Adrenal gland (tissue), 12 donors: Measurements from ENCODE around the gene PDS5B. TPM values are rescaled to one million over a fixed set of nuclear protein-coding genes. Genes with fewer than 3 reads are reported as not detected.
A peak's percentile ranks its signal among the peaks of the same experiment; 100 is the strongest.

ENCODE experiments used
- DNase-seq, 7 donors: peaks; one replicate each; pipeline ENCODE4 v3.0.0-alpha.2; 2019 to 2020
- H3K27ac ChIP-seq, 5 donors: fragments of 200-600 bp; sonication (generic) in 4 of 5; 1 replicate in 3 of 5; 2 replicates in 2 of 5; pipeline versions ENCODE4 v1.5.1 to v1.8.0; 2016 to 2020; ENCODE audit warnings: mild to moderate bottlenecking in 1 of 5
- H3K27me3 ChIP-seq: fragments of 200-600 bp; 2 replicates; pipeline ENCODE4 v1.8.0; 2021
- H3K36me3 ChIP-seq, 2 donors: fragments of 200-600 bp; replicated peaks in 1 of 2; 1 replicate in 1 of 2; 2 replicates in 1 of 2; pipeline versions ENCODE4 v1.5.1 to v1.8.0; 2018 to 2022
- H3K4me1 ChIP-seq, 2 donors: fragments of 200-600 bp; replicated peaks in 1 of 2; 1 replicate in 1 of 2; 2 replicates in 1 of 2; pipeline versions ENCODE4 v1.5.1 to v1.8.0; 2018 to 2021
- H3K4me3 ChIP-seq, 4 donors: fragments of 200-600 bp; sonication (generic) in 3 of 4; one replicate each; pipeline ENCODE4 v1.5.1; 2016 to 2018
- H3K9me3 ChIP-seq, 3 donors: fragments of 200-600 bp; sonication (generic) in 1 of 3; replicated peaks in 1 of 3; 1 replicate in 2 of 3; 2 replicates in 1 of 3; pipeline versions ENCODE4 v1.5.1 to v1.8.0; 2016 to 2021
- CTCF ChIP-seq, 6 experiments: fragments of 450-650 bp in 4 of 6; fragments of 200-600 bp in 2 of 6; sonication (generic) in 1 of 6; IDR thresholded peaks; 1 replicate in 5 of 6; 2 replicates in 1 of 6; pipeline versions ENCODE4 v1.5.1 to v1.8.0; 2016 to 2021; ENCODE audit warnings: antibody characterized with exemption in 6 of 6, mild to moderate bottlenecking in 2 of 6, moderate library complexity in 1 of 6
- POLR2A ChIP-seq, 2 donors: fragments of 450-650 bp; IDR thresholded peaks; one replicate each; pipeline ENCODE4 v1.6.1; 2017; ENCODE audit warnings: antibody characterized with exemption in 2 of 2, mild to moderate bottlenecking in 2 of 2, moderate library complexity in 1 of 2
- WGBS, 4 donors: extraction: QIAGEN DNeasy Blood & Tissue Kit in 2 of 4; methylation state at CpG; one replicate each; pipeline versions ENCODE4 v1.1.5 to v1.1.7; 2013 to 2017; 5-methylcytosine and 5-hydroxymethylcytosine counted together
- intact Hi-C, 2 donors: fragments of 100-400 bp; cut with DNase I; formaldehyde crosslinking; loops; one replicate each; pipeline versions ENCODE4 v1.14.1 to v1.15.0; 2022 to 2023
- polyA plus RNA-seq, 3 donors: library from polyadenylated mRNA; stranded (reverse); fragments of 200-250 nt in 2 of 3; fragments of 350-450 nt in 1 of 3; fragmentation: Illumina TruSeq in 1 of 3; extraction: RNeasy Lipid Tissue Mini Kit (QIAGEN cat#74804) in 1 of 3; gene quantifications; one replicate each; pipeline ENCODE4 v1.2.3, GENCODE V29; 2013 to 2014
- total RNA-seq, 9 donors: library from RNA; depleted of rRNA in 4 of 9; stranded (reverse); fragments of >200 nt in 4 of 9; fragments of 120-200 nt in 1 of 9; fragmentation: NEBNext Ultra II Directional in 1 of 9; extraction: Animal tissue kit (Norgen Biotek cat#: 25700) in 1 of 9; gene quantifications; one replicate each; pipeline versions ENCODE4 v1.1.0 to v1.2.4, GENCODE V29; 2013 to 2023
- donor health status: healthy with polysubstance abuse.
- donor health status: Bipolar disorder and iron deficiency.
- donor health status: DM: yes; HTN: yes; CAD: no.
- donor health status: DM: no; HTN: no; CAD: no.
- donor health status: DM: no; HTN: no; CAD: no.
- donor health status: DM: yes; HTN: yes; CAD: no.

Gene PDS5B
- total and polyA plus RNA-seq, 12 donors, result 3.9 to 59.4 (median 30.2) TPM

GRCh38 chr13:32577032-32577431 lies 9.2 kb upstream of the PDS5B start:
- H3K27me3 ChIP-seq, result no peaks in the 10 kb centered on the region
- H3K4me3 ChIP-seq, result no peak overlapping the region
- intact Hi-C loops, result no loop called here
- H3K27ac ChIP-seq, result no peak overlapping the region
- H3K4me1 ChIP-seq, result no peaks in the 10 kb centered on the region
- WGBS, 4 donors, result 93 to 97% (median 95%) methylated on average over 3 of the region's 3 CpGs
- TF ChIP-seq CTCF (IDR thresholded peaks at IDR 0.05), result no peak
- no peak for DNase-seq
- no peaks in the 10 kb centered on the region for H3K36me3 ChIP-seq
- no peaks in the 10 kb centered on the region for H3K9me3 ChIP-seq

DNA sequence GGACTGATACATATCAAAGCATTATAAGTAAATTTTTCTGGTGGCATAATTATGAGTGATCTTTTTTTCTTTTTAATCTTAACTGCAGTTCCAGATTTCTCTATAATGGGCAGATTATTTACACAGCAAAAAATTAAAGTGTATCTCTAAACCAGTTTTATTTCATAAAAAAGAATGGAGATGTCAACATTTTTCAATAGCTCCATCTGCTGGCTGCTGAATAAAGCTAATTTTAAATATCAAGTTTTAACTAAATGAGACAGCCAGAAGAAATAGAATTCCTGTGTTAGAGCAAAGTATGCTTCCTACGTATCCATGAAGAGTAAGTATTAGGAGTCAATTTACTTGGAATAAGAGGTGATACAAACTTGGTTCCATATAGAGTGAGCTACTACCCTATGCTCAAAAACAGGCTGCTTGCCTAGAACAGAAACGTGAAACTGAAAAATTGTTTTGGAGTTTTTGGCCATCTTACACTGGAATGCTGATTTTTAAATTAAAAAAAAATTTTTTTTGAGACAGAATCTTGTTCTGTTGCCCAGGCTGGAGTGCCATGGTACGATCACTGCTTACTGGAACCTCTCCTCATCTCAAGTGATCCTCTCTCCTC lies 5.0 kb upstream of the PDS5B start:
- Histone ChIP-seq H3K27me3 (no peaks in the 10 kb centered on the region), H3K4me1 (no peaks in the 10 kb centered on the region), H3K36me3 (no peaks in the 10 kb centered on the region), H3K27ac (no peak overlapping the region), H3K9me3 (no peaks in the 10 kb centered on the region), H3K4me3 (no peak overlapping the region)
- peak; percentile 23 to 68 (median 54) for TF ChIP-seq CTCF (IDR thresholded peaks at IDR 0.05)
- no peak for TF ChIP-seq POLR2A (IDR thresholded peaks at IDR 0.05)
- no peak for DNase-seq
- 41 to 48% (median 45%) methylated on average over 3 of the region's 3 CpGs for WGBS, 4 donors
- intact Hi-C loops, result loop anchor here (5.0 to 10.0 kb wide), 4 partner anchors 54 to 964 kb away; no protein-coding TSS in a partner anchor

DNA sequence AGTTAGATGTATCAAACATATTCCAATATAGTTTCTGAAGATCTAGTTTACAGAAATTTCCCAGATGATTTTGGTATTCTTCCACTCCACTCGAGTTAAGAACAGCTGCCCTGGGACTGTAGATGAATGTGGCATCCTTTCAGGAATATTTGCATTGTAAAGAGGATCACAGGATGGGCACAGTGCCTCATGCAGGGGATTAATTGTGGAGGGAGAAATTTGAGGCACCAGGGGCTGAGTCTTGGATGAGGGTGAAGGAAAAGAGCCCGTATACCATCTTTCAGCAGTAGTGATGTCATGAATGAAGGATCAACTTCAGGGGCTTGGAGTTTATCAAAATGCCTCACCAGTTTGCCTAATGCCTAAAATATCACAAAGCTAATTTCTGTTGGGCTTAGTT lies 4.0 kb upstream of the PDS5B start:
- Histone ChIP-seq H3K27ac (no peak overlapping the region), H3K27me3 (no peaks in the 10 kb centered on the region), H3K4me1 (no peaks in the 10 kb centered on the region), H3K36me3 (no peaks in the 10 kb centered on the region), H3K9me3 (no peaks in the 10 kb centered on the region), H3K4me3 (no peak overlapping the region)
- DNase-seq, result no peak
- intact Hi-C loops, result loop anchor here (5.0 to 10.0 kb wide), 4 partner anchors 53 to 963 kb away; no protein-coding TSS in a partner anchor
- 64 to 70% (median 66%) methylated on average over 2 of the region's 2 CpGs for WGBS, 4 donors
- TF ChIP-seq POLR2A (IDR thresholded peaks at IDR 0.05), result no peak
- TF ChIP-seq CTCF (IDR thresholded peaks at IDR 0.05), result no peak

- TF ChIP-seq POLR2A (IDR thresholded peaks at IDR 0.05) (no peak), CTCF (IDR thresholded peaks at IDR 0.05) (no peak)
- no peaks in the 10 kb centered on the region for H3K36me3 ChIP-seq
- WGBS, 4 donors, result 85 to 88% (median 86%) methylated on average over 2 of the region's 2 CpGs
- intact Hi-C loops, result loop anchor here (5.0 to 10.0 kb wide), 4 partner anchors 52 to 962 kb away; no protein-coding TSS in a partner anchor
- H3K9me3 ChIP-seq, result no peaks in the 10 kb centered on the region
- peaks cover under 1 to 4% of the 10 kb centered on the region in 2 donors for H3K4me1 ChIP-seq
- H3K27ac ChIP-seq, result no peak overlapping the region
- H3K4me3 ChIP-seq, result no peak overlapping the region
- no peak for DNase-seq
- H3K27me3 ChIP-seq, result no peaks in the 10 kb centered on the region
These were observed 3.3 kb upstream of the PDS5B start for GRCh38 chr13:32582991-32583390.
